ENCODE results near the gene FBXO9.
"Not testable (repeated sequence)": the region's sequence is repeated elsewhere in the genome, so short reads cannot be mapped to it uniquely, and the experiment has no call there.

FBXO9 gene

GRCh38 chr6:53048431-53049195 lies 16.6 kb upstream of the FBXO9 start:
- DNase-seq (ENCODE audit: low read depth), result no peak

GRCh38 chr6:53049415-53049814 lies 15.8 kb upstream of the FBXO9 start:
- DNase-seq (ENCODE audit: low read depth), result no peak

GRCh38 chr6:53052152-53052551 lies 13.1 kb upstream of the FBXO9 start:
- DNase-seq (ENCODE audit: low read depth), result not testable (repeated sequence)

GRCh38 chr6:53054532-53054931 lies 10.7 kb upstream of the FBXO9 start:
- DNase-seq (ENCODE audit: low read depth), result no peak

- no peak for DNase-seq (ENCODE audit: low read depth)
These were observed 9.3 kb upstream of the FBXO9 start for GRCh38 chr6:53055873-53056272.

- DNase-seq (ENCODE audit: low read depth), result no peak
These were observed 8.9 kb upstream of the FBXO9 start for GRCh38 chr6:53056273-53056672.

- no peak for DNase-seq (ENCODE audit: low read depth)
These were observed 6.6 kb upstream of the FBXO9 start for GRCh38 chr6:53058388-53059195.

- DNase-seq (ENCODE audit: low read depth), result no peak
These were observed 5.3 kb upstream of the FBXO9 start for GRCh38 chr6:53059648-53060589.

- no peak for DNase-seq (ENCODE audit: low read depth)
These were observed 3.0 kb upstream of the FBXO9 start for GRCh38 chr6:53062169-53062539.

- not testable (repeated sequence) for DNase-seq (ENCODE audit: low read depth)
These were observed 949 bp upstream of the FBXO9 start for GRCh38 chr6:53064255-53064654.

GRCh38 chr6:53064726-53065265 lies 408 bp upstream of the FBXO9 start:
- DNase-seq (ENCODE audit: low read depth), result peak; percentile 92

GRCh38 chr6:53066077-53066417 lies 843 bp downstream of the FBXO9 start:
- no peak for DNase-seq (ENCODE audit: low read depth)

GRCh38 chr6:53066874-53067706 lies 1.9 kb downstream of the FBXO9 start:
- DNase-seq (ENCODE audit: low read depth), result no peak

- no peak for DNase-seq (ENCODE audit: low read depth)
These were observed 2.7 kb downstream of the FBXO9 start for GRCh38 chr6:53067849-53068361.

GRCh38 chr6:53069427-53069826 lies 4.2 kb downstream of the FBXO9 start:
- no peak for DNase-seq (ENCODE audit: low read depth)

GRCh38 chr6:53070806-53071205 lies 5.6 kb downstream of the FBXO9 start:
- DNase-seq (ENCODE audit: low read depth), result no peak

GRCh38 chr6:53074347-53074746 lies 9.1 kb downstream of the FBXO9 start:
- no peak for DNase-seq (ENCODE audit: low read depth)

GRCh38 chr6:53080813-53081212 lies 15.6 kb downstream of the FBXO9 start:
- no peak for DNase-seq (ENCODE audit: low read depth)

GRCh38 chr6:53086302-53086701 lies 21.1 kb downstream of the FBXO9 start:
- DNase-seq (ENCODE audit: low read depth), result no peak

- DNase-seq (ENCODE audit: low read depth), result no peak
These were observed 24.7 kb downstream of the FBXO9 start for GRCh38 chr6:53089948-53090347.

- no peak for DNase-seq (ENCODE audit: low read depth)
These were observed 25.4 kb downstream of the FBXO9 start for GRCh38 chr6:53090576-53090975.
